Glutamatergic neuron (in vitro differentiated cells): ENCODE data around the gene SMOC2. TPM values are rescaled to one million over a fixed set of nuclear protein-coding genes. Genes with fewer than 3 reads are reported as not detected.
"Not testable (repeated sequence)": the region's sequence is repeated elsewhere in the genome, so short reads cannot be mapped to it uniquely, and the experiment has no call there.

Source experiments
- DNase-seq: peaks from one replicate; pipeline ENCODE4 v3.0.0; 2022
- H3K27ac Mint-ChIP-seq: one replicate; pipeline ENCODE4 v1.8.0; 2020; ENCODE audit warnings: mild to moderate bottlenecking, mixed read lengths, inconsistent platforms; ENCODE audit not compliant: unreplicated experiment
- H3K27me3 Mint-ChIP-seq: one replicate; pipeline ENCODE4 v1.8.0; 2020; ENCODE audit warnings: mild to moderate bottlenecking, moderate library complexity, mixed read lengths, inconsistent platforms; ENCODE audit not compliant: unreplicated experiment
- H3K36me3 Mint-ChIP-seq: one replicate; pipeline ENCODE4 v1.8.0; 2020; ENCODE audit warnings: mild to moderate bottlenecking, mixed read lengths, inconsistent platforms; ENCODE audit not compliant: unreplicated experiment
- H3K4me1 Mint-ChIP-seq: one replicate; pipeline ENCODE4 v1.8.0; 2020; ENCODE audit warnings: mild to moderate bottlenecking, low read depth, mixed read lengths, inconsistent platforms; ENCODE audit not compliant: unreplicated experiment
- H3K4me3 Mint-ChIP-seq: one replicate; pipeline ENCODE4 v1.8.0; 2020; ENCODE audit warnings: mild to moderate bottlenecking, mixed read lengths, inconsistent platforms; ENCODE audit not compliant: unreplicated experiment
- H3K9me3 Mint-ChIP-seq: one replicate; pipeline ENCODE4 v1.8.0; 2020; ENCODE audit warnings: mild to moderate bottlenecking, moderate library complexity, mixed read lengths, inconsistent platforms; ENCODE audit not compliant: unreplicated experiment
- CTCF ChIP-seq: fragments of 200-600 bp; sonication (generic); IDR thresholded peaks from one replicate; pipeline ENCODE4 v1.5.0; 2021; ENCODE audit not compliant: partially characterized antibody, unreplicated experiment
- total RNA-seq: library from RNA; stranded (reverse); fragmentation: NEBNext Ultra II Directional; extraction: Animal tissue kit (Norgen Biotek cat#: 25700); gene quantifications from one replicate; pipeline ENCODE4 v1.2.1, GENCODE V29; 2021; ENCODE audit not compliant: unreplicated experiment

Gene SMOC2
- total RNA-seq, 1 donor from 2014 or later = 0.44 TPM

GRCh38 chr6:168700880-168701279, 259.9 kb downstream of the SMOC2 start:
- no peak for DNase-seq
- no peaks in the 10 kb centered on the region for H3K36me3 Mint-ChIP-seq
- H3K9me3 Mint-ChIP-seq = no peaks in the 10 kb centered on the region
- no peaks in the 10 kb centered on the region for H3K4me1 Mint-ChIP-seq
- TF ChIP-seq CTCF = no peak
- peaks cover 3% of the 10 kb centered on the region for H3K27me3 Mint-ChIP-seq
- no peak overlapping the region for H3K27ac Mint-ChIP-seq
- no peak overlapping the region for H3K4me3 Mint-ChIP-seq

DNA sequence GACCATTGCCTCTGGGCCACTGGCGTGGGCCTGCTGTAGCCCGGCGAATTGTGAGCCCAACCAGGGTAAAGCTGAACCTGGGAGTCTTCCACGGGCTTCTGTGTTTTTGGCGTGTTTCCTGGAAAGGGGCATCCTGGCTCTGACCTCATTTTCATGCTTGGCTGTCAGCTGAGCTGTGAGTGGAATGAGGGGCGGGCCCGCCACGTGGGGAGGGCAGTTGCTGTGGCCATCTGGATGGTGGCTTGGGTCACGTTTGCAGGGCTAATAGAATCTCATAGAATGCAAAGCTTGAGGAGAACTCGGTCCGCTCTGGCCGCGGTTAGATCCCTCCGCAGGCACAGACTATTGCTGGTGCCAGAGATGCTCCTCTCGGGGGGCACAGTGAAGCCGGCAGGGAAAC, 263.0 kb downstream of the SMOC2 start:
- H3K27ac Mint-ChIP-seq = no peak overlapping the region
- TF ChIP-seq CTCF = no peak
- DNase-seq = no peak
- no peak overlapping the region for H3K4me3 Mint-ChIP-seq
- H3K36me3 Mint-ChIP-seq = no peaks in the 10 kb centered on the region
- H3K4me1 Mint-ChIP-seq = no peaks in the 10 kb centered on the region
- H3K9me3 Mint-ChIP-seq = no peaks in the 10 kb centered on the region
- peaks cover 3% of the 10 kb centered on the region for H3K27me3 Mint-ChIP-seq

DNA sequence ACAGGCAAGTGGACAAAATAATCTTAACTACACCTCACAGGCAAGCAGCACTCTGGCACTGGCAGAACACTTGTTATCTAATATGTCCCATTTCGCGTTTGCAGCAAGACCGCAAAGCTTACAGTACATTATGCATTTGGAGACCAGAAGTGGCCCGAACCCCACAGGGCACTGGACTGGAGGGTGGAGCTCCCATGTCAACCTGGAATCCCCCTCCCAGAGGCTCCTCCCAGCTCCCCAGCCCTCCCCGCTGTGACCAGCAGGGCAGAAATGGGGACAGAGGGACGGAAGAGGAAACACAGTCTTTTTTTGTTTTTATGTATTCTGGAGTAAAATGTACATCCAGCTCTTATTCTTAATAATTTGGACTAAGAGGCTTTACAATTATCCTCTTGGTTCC, 263.7 kb downstream of the SMOC2 start:
- Mint-ChIP-seq H3K4me1 (no peaks in the 10 kb centered on the region), H3K27me3 (peaks cover 3% of the 10 kb centered on the region), H3K4me3 (no peak overlapping the region), H3K9me3 (no peaks in the 10 kb centered on the region), H3K27ac (no peak overlapping the region), H3K36me3 (no peaks in the 10 kb centered on the region)
- no peak for TF ChIP-seq CTCF
- no peak for DNase-seq

- H3K4me3 Mint-ChIP-seq, H3K27me3 Mint-ChIP-seq, H3K4me1 Mint-ChIP-seq, H3K27ac Mint-ChIP-seq, H3K36me3 Mint-ChIP-seq, H3K9me3 Mint-ChIP-seq, DNase-seq: not testable (repeated sequence)
Measured at GRCh38 chr6:168705271-168705670, 264.3 kb downstream of the SMOC2 start.

DNA sequence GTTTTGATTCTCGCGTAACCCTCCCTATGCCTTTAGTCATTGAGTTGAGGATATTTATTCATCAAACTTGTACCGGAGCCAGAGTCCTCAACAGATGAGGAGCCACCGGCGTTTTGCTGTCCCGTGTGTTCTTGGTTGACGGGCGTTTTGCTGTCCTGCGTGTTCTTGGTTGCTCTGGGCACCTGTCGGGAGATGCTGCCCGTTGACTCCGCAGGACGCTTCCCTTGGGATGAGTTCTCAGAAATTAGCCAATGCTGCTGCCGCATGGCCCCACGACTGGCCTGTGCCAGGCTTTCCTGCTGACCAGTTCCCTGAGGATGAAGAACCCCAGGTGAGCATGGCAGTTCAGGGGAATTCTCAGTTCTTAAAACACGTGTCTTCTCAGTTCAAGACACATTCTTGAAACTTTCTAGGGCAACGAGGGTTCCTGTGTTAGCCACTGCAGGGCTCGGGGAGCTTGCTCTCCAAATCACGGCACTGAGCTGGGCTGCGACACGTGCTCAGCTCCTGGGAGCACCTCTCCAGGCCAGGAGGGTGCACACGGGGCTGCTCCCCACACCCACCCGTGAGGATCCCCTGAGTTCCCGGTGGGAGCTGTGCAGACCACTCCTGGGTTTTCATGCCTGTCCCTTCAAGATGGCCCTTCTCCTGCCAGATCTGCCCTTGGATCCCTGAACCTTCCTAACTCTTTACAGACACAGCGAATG, 265.6 kb downstream of the SMOC2 start:
- Mint-ChIP-seq H3K27ac (no peak overlapping the region), H3K36me3 (no peaks in the 10 kb centered on the region), H3K27me3 (peaks cover 3% of the 10 kb centered on the region)

More for the DNA sequence above, 265.6 kb downstream of the SMOC2 start:
- no peak for TF ChIP-seq CTCF
- Mint-ChIP-seq H3K4me1 (no peaks in the 10 kb centered on the region), H3K9me3 (no peaks in the 10 kb centered on the region), H3K4me3 (no peak overlapping the region)
- no peak for DNase-seq
